Measurements from ENCODE around the gene CLDN6.

Gene CLDN6

GRCh38 chr16:3038256-3038655, 20.3 kb upstream of the CLDN6 start:
- no peak overlapping the region for H2BK5ac ChIP-seq (ENCODE audit: low read length)
- no peak overlapping the region for H3K18ac ChIP-seq (ENCODE audit: low read length)
- no peak overlapping the region for H4K8ac ChIP-seq (ENCODE audit: low read depth, low read length)
- no peak overlapping the region for H3K27ac ChIP-seq (ENCODE audit: low read depth, low read length)
- no peaks in the 10 kb centered on the region for H3K79me1 ChIP-seq (ENCODE audit: low read length)
- peak overlapping the region; percentile 52 for H3K56ac ChIP-seq (ENCODE audit: low read length)
- H3K4me2 ChIP-seq (ENCODE audit: low read length), result no peak overlapping the region
- H3K4me3 ChIP-seq (ENCODE audit: low read length), result no peak overlapping the region
- H2AK5ac ChIP-seq (ENCODE audit: low read length), result no peak overlapping the region
- H3K4ac ChIP-seq (ENCODE audit: low read depth, low read length), result no peak overlapping the region
- no peaks in the 10 kb centered on the region for H3K27me3 ChIP-seq (ENCODE audit: insufficient read depth, low read length, poor library complexity)
- no peak overlapping the region for H3K9ac ChIP-seq (ENCODE audit: low read length)
- peak; percentile 77 for DNase-seq
- no peak overlapping the region for H2BK15ac ChIP-seq (replicated peaks; ENCODE audit: low read depth)
- no CpG with 5 or more reads among the region's 11 CpGs for WGBS (ENCODE audit: extremely low coverage, insufficient coverage, low lambda C conversion rate)
- H3K79me2 ChIP-seq (ENCODE audit: control insufficient read depth, insufficient read depth, low read length), result no peaks in the 10 kb centered on the region
- H3K23ac ChIP-seq (ENCODE audit: low read length), result no peak overlapping the region
- H3K4me1 ChIP-seq (ENCODE audit: control insufficient read depth, low read depth, low read length), result no peaks in the 10 kb centered on the region
- no peak overlapping the region for H4K5ac ChIP-seq (ENCODE audit: low read length)
- H3K36me3 ChIP-seq (ENCODE audit: control insufficient read depth, insufficient read depth, low read length), result no peaks in the 10 kb centered on the region
- H2BK120ac ChIP-seq (ENCODE audit: low read depth, low read length), result no peak overlapping the region

GRCh38 chr16:3036726-3037315, 18.8 kb upstream of the CLDN6 start, which contains the start of gene BICDL2:
BICDL2 (minus strand) TSS chr16:3036944; CDS start chr16:3035496, 1,448 bp downstream.
- Histone ChIP-seq H4K8ac (ENCODE audit: low read depth, low read length) (no peak within 1 kb of the TSS), H2AK5ac (ENCODE audit: low read length) (no peak within 1 kb of the TSS), H3K79me2 (ENCODE audit: control insufficient read depth, insufficient read depth, low read length) (no peaks in the 10 kb centered on the region), H3K79me1 (ENCODE audit: low read length) (no peaks in the 10 kb centered on the region), H3K4me3 (ENCODE audit: low read length) (no peak within 1 kb of the TSS), H3K23ac (ENCODE audit: low read length) (no peak within 1 kb of the TSS), H2BK15ac (replicated peaks; ENCODE audit: low read depth) (no peak within 1 kb of the TSS), H3K4me2 (ENCODE audit: low read length) (peak within 1 kb of the TSS; percentile 36), H3K9ac (ENCODE audit: low read length) (peak within 1 kb of the TSS; percentile 47), H4K5ac (ENCODE audit: low read length) (no peak within 1 kb of the TSS), H3K27me3 (ENCODE audit: insufficient read depth, low read length, poor library complexity) (no peaks in the 10 kb centered on the region), H2BK120ac (ENCODE audit: low read depth, low read length) (no peak within 1 kb of the TSS), H3K36me3 (ENCODE audit: control insufficient read depth, insufficient read depth, low read length) (no peaks in the 10 kb centered on the region), H3K18ac (ENCODE audit: low read length) (no peak within 1 kb of the TSS), H2BK5ac (ENCODE audit: low read length) (no peak within 1 kb of the TSS), H3K4ac (ENCODE audit: low read depth, low read length) (no peak within 1 kb of the TSS), H3K4me1 (ENCODE audit: control insufficient read depth, low read depth, low read length) (no peaks in the 10 kb centered on the region), H3K27ac (ENCODE audit: low read depth, low read length) (no peak within 1 kb of the TSS), H3K56ac (ENCODE audit: low read length) (peak within 1 kb of the TSS; percentile 60)
- no CpG with 5 or more reads among the region's 44 CpGs for WGBS (ENCODE audit: extremely low coverage, insufficient coverage, low lambda C conversion rate)
- no peak for DNase-seq

- Histone ChIP-seq H3K4ac (ENCODE audit: low read depth, low read length) (no peak overlapping the region), H3K27ac (ENCODE audit: low read depth, low read length) (no peak overlapping the region), H2BK15ac (replicated peaks; ENCODE audit: low read depth) (no peak overlapping the region), H2BK5ac (ENCODE audit: low read length) (no peak overlapping the region), H3K36me3 (ENCODE audit: control insufficient read depth, insufficient read depth, low read length) (no peaks in the 10 kb centered on the region), H4K8ac (ENCODE audit: low read depth, low read length) (no peak overlapping the region), H3K79me2 (ENCODE audit: control insufficient read depth, insufficient read depth, low read length) (no peaks in the 10 kb centered on the region), H4K5ac (ENCODE audit: low read length) (no peak overlapping the region), H3K4me2 (ENCODE audit: low read length) (peak overlapping the region; percentile 36), H3K4me1 (ENCODE audit: control insufficient read depth, low read depth, low read length) (no peaks in the 10 kb centered on the region), H2BK120ac (ENCODE audit: low read depth, low read length) (no peak overlapping the region), H2AK5ac (ENCODE audit: low read length) (no peak overlapping the region), H3K23ac (ENCODE audit: low read length) (no peak overlapping the region), H3K56ac (ENCODE audit: low read length) (peak overlapping the region; percentile 60), H3K27me3 (ENCODE audit: insufficient read depth, low read length, poor library complexity) (no peaks in the 10 kb centered on the region), H3K18ac (ENCODE audit: low read length) (no peak overlapping the region), H3K4me3 (ENCODE audit: low read length) (no peak overlapping the region), H3K79me1 (ENCODE audit: low read length) (no peaks in the 10 kb centered on the region), H3K9ac (ENCODE audit: low read length) (peak overlapping the region; percentile 47)
- DNase-seq, result no peak
- WGBS (ENCODE audit: extremely low coverage, insufficient coverage, low lambda C conversion rate), result no CpG with 5 or more reads among the region's 40 CpGs
Observed at GRCh38 chr16:3035972-3036725, 18.2 kb upstream of the CLDN6 start.

GRCh38 chr16:3035289-3035971, 17.4 kb upstream of the CLDN6 start:
- Histone ChIP-seq H3K4me1 (ENCODE audit: control insufficient read depth, low read depth, low read length) (no peaks in the 10 kb centered on the region), H4K5ac (ENCODE audit: low read length) (no peak overlapping the region), H2BK120ac (ENCODE audit: low read depth, low read length) (no peak overlapping the region), H2BK15ac (replicated peaks; ENCODE audit: low read depth) (no peak overlapping the region), H3K36me3 (ENCODE audit: control insufficient read depth, insufficient read depth, low read length) (no peaks in the 10 kb centered on the region), H3K27ac (ENCODE audit: low read depth, low read length) (no peak overlapping the region), H3K79me2 (ENCODE audit: control insufficient read depth, insufficient read depth, low read length) (no peaks in the 10 kb centered on the region), H3K4me2 (ENCODE audit: low read length) (no peak overlapping the region), H3K4ac (ENCODE audit: low read depth, low read length) (no peak overlapping the region), H3K4me3 (ENCODE audit: low read length) (no peak overlapping the region), H3K9ac (ENCODE audit: low read length) (no peak overlapping the region), H3K27me3 (ENCODE audit: insufficient read depth, low read length, poor library complexity) (no peaks in the 10 kb centered on the region), H3K18ac (ENCODE audit: low read length) (no peak overlapping the region), H3K23ac (ENCODE audit: low read length) (no peak overlapping the region), H2AK5ac (ENCODE audit: low read length) (no peak overlapping the region), H3K56ac (ENCODE audit: low read length) (no peak overlapping the region), H4K8ac (ENCODE audit: low read depth, low read length) (no peak overlapping the region), H2BK5ac (ENCODE audit: low read length) (no peak overlapping the region), H3K79me1 (ENCODE audit: low read length) (no peaks in the 10 kb centered on the region)
- no peak for DNase-seq
- WGBS (ENCODE audit: extremely low coverage, insufficient coverage, low lambda C conversion rate), result no CpG with 5 or more reads among the region's 19 CpGs

- no peak overlapping the region for H4K8ac ChIP-seq (ENCODE audit: low read depth, low read length)
- no peak overlapping the region for H2BK120ac ChIP-seq (ENCODE audit: low read depth, low read length)
- no peaks in the 10 kb centered on the region for H3K79me2 ChIP-seq (ENCODE audit: control insufficient read depth, insufficient read depth, low read length)
- no peak overlapping the region for H2BK15ac ChIP-seq (replicated peaks; ENCODE audit: low read depth)
- no peak overlapping the region for H2BK5ac ChIP-seq (ENCODE audit: low read length)
- no peak overlapping the region for H3K23ac ChIP-seq (ENCODE audit: low read length)
- no peaks in the 10 kb centered on the region for H3K27me3 ChIP-seq (ENCODE audit: insufficient read depth, low read length, poor library complexity)
- H3K4me1 ChIP-seq (ENCODE audit: control insufficient read depth, low read depth, low read length), result no peaks in the 10 kb centered on the region
- no peak overlapping the region for H3K56ac ChIP-seq (ENCODE audit: low read length)
- H3K27ac ChIP-seq (ENCODE audit: low read depth, low read length), result no peak overlapping the region
- no peak overlapping the region for H2AK5ac ChIP-seq (ENCODE audit: low read length)
- H3K79me1 ChIP-seq (ENCODE audit: low read length), result no peaks in the 10 kb centered on the region
- no peak overlapping the region for H3K4ac ChIP-seq (ENCODE audit: low read depth, low read length)
- DNase-seq, result no peak
- H3K4me3 ChIP-seq (ENCODE audit: low read length), result no peak overlapping the region
- H3K18ac ChIP-seq (ENCODE audit: low read length), result no peak overlapping the region
- WGBS (ENCODE audit: extremely low coverage, insufficient coverage, low lambda C conversion rate), result no CpG with 5 or more reads among the region's 7 CpGs
- H3K36me3 ChIP-seq (ENCODE audit: control insufficient read depth, insufficient read depth, low read length), result no peaks in the 10 kb centered on the region
- H4K5ac ChIP-seq (ENCODE audit: low read length), result no peak overlapping the region
- H3K4me2 ChIP-seq (ENCODE audit: low read length), result no peak overlapping the region
- H3K9ac ChIP-seq (ENCODE audit: low read length), result no peak overlapping the region
Observed at GRCh38 chr16:3032624-3033023, 14.6 kb upstream of the CLDN6 start.
